HG02798 (cell line): ENCODE results near the gene AIP.

Source experiments
- ATAC-seq: cut with Tn5 transposase; IDR thresholded peaks from one replicate; pipeline ENCODE4 v1.9.1; 2021; ENCODE audit warnings: mild to moderate bottlenecking; ENCODE audit not compliant: unreplicated experiment, poor library complexity

The AIP gene

DNA sequence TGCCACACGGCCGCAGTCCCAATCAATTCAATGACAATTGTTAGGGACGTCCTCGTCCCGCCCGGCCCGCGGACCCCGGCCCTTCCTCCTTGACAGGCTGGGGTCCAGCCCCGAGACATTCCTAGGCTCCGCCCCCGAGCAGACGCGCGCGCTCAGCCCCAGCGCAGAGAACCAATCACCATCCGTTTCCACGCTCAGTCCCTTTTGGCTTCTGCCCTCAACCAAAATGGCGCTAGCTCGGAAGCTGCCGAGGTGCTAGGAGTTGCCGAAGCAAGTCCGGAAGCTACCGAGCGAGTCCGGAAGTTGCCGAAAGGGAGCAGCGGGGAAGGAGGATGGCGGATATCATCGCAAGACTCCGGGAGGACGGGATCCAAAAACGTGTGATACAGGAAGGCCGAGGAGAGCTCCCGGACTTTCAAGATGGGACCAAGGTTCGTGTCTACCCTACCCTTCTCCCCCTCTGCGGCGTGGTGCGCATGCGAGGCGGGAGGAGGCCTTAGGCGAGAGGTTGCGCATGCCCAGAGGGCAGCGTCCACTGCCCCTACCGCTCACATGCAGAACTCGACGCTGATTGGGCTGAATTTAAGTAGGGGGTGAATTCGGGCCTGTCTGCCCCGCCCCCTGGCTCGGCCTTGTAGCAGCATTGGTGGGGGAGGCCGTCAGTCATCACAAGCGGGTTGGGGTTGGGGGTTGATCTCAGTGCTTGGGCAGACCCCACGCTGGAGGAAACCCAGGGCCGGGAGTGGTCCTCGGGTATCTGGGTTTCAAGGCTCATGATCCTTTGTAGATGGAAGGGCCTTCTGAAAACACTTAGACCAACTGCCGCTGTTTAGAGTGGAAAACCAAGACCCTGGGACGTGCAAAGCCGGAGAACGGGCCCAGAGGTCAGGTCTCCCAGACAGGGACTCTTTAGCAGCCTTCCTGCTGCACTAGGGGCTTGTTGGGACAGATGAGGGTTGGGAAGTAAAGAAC is at the start of gene AIP:
AIP (plus strand) TSS at position 200 of the 972 bp plus-strand sequence; CDS start at position 333, 133 bp downstream.
- peak; percentile 77 for ATAC-seq

DNA sequence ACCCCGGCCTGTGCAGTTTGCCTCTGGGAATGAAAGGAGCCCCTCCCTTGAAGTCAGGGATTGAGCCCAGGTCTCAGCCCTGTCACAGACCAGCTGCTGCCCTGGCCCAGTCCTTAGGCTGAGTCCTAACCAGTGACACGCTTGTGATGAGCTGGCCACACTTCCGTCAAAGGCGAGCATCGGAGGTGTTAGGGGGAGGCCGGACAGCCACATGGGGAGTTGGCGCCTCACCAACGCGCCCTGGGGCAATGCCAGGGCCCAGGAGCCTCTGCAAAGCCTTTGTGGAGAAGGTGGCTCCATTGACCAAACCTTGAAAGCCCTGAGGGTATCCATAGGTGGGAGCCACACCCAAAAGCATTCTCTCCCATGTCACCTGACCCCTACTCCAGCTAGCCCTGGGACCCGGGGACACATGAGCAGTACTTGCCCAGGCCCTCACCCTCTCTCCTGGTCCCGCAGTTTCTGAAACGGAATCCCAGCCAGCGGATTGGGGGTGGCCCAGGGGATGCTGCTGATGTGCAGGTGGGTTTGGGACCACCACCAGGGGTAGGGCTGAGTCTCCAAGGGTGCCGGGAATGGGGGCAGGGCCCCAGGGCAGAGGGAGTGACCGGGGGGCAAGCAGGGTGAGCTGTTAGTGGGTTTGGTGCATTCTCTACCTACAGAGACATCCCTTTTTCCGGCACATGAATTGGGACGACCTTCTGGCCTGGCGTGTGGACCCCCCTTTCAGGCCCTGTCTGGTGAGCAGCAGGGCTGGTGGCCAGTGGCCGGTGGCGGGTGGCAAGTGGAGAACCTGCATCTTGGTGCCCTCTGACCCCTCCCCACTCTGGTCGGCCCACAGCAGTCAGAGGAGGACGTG is 49.1 kb upstream of the AIP start:
- no peak for ATAC-seq

DNA sequence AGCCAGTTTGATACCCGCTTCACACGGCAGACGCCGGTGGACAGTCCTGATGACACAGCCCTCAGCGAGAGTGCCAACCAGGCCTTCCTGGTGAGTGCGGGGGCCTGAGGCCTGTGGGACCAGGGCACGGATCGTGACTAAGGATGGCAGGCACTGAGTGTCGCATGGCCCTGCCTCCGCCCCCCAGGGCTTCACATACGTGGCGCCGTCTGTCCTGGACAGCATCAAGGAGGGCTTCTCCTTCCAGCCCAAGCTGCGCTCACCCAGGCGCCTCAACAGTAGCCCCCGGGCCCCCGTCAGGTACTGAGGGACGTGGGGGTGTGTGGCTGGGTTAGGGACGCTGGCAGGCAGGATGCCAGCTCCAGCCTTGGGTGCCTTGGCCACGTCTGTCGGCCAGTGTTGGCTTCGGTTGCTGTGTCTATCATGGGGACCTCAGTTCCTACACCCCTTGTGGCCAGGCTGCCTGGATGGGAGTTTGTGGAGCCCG is 48.4 kb upstream of the AIP start:
- no peak for ATAC-seq

DNA sequence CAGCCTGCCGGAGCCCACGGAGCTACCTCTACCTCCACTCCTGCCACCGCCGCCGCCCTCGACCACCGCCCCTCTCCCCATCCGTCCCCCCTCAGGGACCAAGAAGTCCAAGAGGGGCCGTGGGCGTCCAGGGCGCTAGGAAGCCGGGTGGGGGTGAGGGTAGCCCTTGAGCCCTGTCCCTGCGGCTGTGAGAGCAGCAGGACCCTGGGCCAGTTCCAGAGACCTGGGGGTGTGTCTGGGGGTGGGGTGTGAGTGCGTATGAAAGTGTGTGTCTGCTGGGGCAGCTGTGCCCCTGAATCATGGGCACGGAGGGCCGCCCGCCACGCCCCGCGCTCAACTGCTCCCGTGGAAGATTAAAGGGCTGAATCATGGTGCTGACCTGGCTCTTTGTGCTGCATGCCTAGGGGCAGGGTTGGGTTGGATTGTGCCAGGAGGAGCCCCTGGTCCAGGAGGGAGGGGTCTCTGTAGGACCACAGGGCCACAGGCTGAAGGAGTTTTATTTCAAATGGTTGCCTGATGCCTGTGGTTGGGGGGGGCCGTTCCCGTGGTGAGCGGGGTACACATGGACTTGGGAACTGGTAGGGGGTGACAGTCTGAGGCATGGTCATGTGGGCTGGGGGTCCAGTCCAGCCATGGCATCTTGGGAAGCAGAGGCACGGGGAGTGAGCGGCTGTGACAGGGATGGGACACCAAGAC is 47.6 kb upstream of the AIP start:
- no peak for ATAC-seq

DNA sequence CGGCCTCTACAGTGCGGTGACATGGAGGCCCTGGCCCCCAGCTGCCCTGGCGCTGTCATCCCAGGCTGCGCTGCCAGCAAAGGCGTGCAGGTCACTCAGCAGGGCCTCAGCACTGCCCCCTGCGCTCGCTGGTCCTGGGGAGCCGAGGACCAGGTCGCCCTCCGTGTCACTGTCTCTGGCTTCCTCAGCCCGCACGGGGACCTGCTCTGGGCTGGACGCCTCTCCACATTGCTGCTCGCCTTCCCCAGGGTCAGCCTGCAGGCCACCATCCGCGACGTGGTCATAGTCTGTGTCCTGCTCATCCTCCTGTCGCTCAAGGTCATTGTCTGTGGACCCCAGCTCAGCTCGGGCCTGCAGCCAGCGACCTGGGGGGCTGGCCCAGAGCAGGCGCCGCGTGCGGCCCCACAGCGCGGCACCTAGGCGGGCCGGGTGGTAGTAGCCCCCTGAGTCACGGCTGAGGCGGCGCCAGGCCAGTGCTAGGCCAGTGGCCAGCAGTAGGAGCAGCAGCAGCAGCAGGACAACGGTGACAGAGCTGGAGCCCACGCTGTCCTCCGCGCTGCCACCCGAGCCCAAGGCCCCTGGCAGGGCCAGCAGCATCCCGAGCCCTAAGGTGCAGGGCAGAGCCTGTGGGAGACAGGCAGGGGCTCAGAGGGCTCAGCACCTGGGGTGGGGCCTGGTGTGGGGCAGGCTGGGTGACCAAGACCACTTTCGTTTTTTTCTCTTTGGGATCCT is 46.9 kb upstream of the AIP start:
- ATAC-seq = no peak

DNA sequence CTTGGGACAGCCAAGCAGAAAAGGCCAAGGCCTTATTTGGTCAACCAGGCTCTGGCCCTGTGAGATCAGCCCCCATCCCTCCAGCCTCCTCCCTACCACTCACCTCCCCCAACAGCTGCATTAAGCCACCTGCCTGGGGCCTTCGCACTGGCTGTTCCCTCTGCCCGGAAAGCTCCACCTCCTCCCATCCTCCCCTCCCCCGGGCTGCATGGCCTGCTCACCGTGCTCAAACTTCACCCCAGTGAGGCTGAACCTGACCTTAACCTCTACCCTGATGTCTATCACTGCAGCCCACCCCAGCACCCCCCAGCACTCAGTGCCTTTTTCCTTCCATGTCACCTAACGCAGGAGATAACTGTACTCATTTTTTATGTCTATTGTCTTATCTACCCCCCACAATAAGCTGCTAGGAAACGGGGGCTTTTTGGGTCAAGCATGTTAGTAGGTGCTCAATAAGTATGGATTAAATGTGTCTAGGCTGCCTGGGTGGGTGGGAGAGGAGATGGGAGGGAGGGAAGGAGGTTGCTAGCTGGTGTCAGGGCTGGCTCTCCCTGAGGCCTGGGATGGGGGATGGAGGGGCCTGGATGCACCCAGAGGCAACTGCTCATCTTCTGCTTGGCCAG is 46.3 kb upstream of the AIP start:
- ATAC-seq = no peak

DNA sequence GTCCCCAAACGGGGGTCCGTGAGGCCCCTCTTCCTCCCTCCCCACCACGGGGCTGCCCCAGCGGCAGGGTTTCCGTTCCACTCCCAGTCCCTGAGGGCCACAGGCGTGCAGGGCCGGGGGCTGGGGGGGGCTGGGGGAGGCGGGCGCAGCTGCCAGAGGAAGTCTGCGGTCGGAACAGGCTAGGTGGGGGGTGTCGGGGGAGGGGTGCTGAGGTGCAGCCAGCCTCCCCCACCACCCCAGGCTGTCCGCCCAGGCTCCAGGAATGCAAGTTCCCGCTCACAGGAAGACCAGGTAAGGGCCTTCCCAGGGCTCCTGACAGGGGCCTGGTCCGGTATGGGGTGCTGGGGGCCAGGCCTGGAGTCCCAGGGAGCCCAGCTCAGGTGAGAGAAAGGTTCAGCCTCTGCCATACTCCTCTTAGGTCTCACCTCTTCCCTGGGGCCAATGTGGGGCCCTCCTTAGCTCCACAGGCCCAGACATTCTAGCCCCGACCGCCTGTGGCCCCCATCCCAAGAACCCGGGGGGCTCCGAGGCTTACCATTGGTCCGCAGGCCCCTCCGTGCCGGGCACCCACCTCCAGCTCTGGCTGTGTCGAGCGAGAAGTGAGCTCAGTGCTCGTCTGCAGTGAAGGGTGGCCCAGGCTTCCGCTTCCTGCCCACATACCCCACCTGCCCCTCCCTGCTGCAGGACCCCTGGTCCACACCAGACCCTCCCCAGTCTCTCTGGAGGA is 45.6 kb upstream of the AIP start, which contains the start of gene PTPRCAP:
PTPRCAP (minus strand) TSS at position 601 of the 727 bp plus-strand sequence; CDS start at position 538, 63 bp downstream.
- ATAC-seq = peak; percentile 15

DNA sequence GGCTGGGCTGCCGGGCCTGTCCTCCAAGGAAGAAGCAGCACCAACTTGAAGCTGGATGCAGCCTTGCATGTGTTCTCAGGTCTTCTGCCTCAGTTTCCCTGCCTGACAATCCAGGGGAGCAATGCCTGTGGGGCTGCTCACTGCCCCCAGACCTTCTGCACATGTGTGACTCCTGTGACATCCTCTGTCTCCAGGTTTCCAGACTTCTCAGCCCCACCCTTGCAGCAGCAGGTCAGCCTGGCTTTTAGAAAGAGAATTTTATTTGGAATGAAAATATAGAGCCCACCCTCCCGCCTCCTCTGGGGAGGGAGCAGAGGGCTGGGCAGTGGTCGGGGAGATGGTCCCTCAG is 45.0 kb upstream of the AIP start:
- no peak for ATAC-seq

DNA sequence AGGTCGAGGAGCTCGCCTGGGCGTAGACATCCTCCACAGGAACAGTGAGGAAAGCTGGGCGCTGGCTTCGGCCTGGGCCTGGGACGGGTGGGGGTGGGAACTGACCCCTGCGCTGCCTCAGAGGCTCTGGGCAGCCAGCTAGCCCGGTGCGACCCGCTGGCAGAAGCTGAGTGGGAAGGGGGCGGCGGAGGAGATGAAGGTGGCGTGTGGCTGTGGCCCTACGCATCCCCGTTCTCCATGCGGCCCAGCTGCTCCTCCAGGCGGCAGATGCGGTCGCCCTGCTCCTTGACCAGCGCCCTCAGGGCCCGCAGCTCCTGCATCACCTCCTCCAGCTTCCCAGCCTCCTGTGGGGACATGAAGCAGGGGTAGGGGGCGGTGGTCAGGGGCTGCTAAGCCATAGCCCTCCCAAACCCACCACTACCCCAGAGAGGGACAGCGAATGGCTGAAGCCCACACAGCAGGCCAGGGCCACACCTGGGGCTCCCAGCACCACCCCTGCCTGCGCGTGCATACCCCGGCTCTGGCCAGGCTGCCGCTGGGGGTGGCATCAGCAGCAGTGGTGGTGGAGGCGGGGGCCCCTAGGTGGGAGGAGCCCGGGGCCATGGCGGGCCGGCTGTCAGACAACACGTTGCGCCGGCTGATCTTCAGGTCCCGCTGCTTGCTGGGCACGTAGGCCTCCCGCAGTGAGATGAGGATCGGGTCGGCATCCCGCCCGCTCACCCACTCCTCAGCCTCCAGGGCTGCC is 44.5 kb upstream of the AIP start:
- peak; percentile 32 for ATAC-seq

DNA sequence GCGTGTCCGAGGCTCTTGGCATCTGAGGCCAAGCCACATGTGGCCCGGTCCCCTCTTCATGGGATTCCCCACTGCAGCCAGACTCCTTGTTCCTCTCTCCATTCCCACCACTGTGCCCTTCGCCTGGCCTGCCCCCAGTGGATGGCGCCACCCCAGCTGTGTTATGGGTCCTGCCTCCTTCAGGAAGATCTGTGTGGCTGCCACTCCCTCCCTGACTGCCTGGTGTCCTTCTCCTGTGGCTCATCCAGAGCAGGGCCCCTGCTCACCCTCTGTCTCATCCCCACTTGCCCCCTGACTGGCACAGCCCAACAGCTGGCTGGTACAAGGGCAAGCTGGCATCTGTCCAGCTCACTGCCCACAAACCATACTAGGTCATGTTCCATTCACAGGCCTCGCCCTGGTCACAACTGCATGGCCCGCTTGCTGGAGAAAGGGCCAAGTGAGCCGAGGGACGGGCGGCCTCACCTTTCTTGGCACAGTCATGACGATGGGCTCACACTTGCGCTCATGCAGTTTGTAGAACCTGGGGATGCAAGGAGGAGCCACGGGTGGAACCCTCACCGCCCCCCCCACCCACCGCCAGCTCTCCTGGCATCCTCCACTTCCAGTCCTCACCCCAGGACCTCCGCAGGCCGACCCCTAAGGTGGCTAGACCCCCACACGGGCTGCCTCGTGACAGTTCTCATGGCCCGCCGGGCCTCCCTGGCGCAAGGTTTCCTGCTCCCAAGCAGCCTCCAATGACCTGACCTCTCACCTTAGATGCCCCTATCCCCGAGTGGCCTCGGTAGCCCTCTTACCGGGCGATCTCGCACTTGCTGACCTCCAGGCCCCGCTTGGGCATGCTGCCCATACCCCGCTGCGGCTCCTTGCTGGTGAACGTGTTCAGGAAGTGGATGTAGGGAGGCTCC is 43.3 kb upstream of the AIP start:
- ATAC-seq = no peak

DNA sequence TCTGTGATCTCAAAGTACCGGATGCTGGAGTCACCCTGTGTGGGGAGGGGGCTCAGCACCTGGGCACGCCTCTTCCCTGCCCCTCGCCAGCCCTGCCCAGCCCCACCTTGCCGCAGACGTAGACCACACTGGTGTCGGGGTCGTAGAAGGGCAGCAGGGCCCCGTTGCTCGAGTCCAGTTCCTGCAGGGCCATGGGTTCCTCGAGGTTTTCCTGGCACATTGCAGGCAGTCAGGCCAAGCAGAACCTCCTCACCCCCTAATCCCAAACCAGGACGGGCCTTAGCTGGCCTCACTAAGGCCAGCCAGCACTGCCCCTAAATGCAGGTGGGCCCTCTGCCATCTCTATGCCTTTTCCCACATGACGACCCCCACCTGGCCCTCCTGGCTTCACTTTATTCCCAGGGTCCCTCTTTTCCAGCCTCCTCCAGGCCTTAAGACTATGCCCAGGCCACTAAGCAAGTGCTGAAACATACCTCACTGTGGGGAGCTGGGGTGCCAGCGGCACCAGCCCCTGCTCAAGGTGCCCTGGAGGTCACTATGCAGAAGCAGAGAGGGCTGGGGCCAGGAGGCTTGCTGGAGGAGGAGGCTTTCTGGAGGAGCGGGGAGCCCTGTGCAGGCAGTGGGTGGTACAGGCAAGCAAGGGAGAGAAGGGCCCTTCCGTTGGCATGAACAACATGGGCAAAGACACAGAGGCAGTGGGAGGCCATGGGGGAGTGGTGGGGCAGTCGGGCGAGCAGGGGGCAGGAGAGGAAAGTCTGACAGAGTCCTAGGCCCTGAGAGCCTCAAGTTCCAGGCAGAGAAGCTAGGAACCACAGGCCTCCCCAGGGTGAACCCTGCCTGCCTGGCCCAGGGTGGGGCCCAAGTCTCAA is 42.4 kb upstream of the AIP start:
- ATAC-seq = no peak

DNA sequence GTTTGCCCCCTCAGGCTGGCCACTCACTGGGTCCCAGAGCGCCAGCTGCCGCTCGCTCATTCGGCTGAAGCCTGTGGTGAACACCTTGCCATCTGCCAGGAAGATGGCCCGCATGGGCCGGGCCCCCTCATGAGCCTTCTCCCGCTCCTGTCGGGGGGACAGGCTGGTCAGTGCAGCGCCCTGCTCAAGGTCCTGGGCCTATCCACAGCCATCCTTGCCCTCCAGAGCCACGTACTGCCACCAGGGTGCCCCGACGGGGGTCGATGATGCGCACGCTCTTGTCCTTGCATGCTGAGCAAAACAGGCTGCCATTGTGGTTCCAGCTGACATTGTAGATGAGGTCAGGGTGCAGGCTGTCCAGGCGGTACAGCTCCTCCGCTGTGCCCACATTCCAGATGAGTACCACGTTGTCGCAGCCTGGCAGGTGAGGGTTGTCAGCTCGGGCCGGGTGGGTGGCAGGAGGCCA is 41.7 kb upstream of the AIP start:
- ATAC-seq = no peak

DNA sequence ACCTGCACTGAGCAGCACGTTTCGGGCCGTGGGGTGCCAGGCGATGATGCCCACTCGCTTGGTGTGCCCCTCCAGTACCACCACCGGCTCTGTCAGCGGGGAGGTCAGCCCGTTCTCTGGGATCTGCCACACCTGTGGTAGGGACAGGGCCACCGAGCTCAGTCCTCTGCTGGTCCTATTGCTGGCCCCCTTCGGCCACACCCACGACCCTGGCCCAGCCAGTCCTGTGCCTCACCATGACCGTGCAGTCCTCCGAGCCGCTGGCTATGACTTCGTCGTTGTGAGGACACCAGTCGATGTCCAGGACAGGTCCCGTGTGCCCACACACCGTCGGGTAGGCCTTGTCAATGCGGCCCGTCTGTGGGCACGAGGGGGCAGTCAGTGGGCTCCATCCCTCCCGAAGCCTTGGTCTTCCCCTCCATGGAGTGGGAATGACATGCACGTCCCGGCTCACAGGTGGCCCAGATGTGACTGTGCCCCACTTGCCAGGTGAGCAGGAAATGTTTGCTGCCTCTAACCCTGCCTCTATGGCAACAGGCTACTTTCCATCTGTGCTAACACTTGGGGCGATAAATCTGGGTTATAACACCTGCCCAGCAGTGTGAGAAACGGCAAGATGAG is 41.0 kb upstream of the AIP start:
- ATAC-seq = no peak

DNA sequence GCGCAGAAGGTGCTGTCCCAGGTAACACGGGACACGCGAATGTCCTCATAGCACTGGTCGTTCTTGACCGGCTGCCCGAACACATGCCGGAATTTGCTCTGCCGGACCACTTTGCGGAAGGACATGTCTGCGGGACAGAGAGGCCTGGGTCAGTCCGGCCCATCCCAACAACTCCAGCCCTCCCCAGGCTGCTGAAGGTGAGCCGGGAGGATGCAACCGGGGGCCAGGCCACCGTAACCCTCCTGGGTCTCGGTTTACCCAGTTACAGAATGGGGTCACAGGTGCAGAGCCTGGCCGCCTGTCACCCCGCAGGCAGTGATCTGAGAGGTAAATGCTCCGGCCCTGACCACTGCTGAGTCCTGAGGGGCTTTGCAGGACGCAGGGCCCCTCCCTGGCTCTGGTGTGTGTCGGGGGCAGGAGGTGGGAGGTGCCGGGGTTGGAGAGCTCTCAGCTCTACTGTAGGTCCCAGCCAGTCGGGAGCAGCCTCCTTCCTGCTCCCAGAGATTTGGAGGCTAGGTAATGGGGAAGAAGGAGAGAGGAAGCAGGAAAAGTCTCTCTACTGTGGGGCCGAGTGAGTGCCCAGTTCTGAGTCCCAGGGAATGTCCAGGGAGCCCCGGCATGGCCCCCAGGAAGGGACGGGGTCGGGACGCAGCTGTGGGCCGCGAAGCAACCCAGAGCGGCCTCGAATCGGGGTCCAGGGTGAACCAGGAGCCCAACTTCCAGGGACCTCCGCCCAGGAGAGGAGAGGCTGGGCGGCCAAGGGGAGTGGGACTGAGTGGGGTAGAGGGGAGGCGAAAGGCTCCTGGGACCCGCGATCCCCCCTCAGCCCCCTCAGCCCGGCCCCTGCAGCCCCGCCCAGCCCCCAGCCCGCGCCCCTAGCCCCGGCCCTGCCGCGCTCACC is 40.1 kb upstream of the AIP start:
- ATAC-seq = no peak
